H1 (cell line): Measurements from ENCODE around the gene MRAP2. TPM values are rescaled to one million over a fixed set of nuclear protein-coding genes. Genes with fewer than 3 reads are reported as not detected.

Source experiments
- CTCF ChIA-PET: fragments of 300-600 bp; sonication (Branson Sonifier 250); formaldehyde crosslinking; loops from one replicate; lab custom pipeline; 2021; ENCODE audit not compliant: partially characterized antibody; lab: Charles Lee
- POLR2A ChIA-PET: fragments of 300-600 bp; sonication (Branson Sonifier 250); formaldehyde crosslinking; loops from one replicate; lab custom pipeline; 2021; ENCODE audit warnings: inconsistent platforms; ENCODE audit not compliant: partially characterized antibody; lab: Charles Lee
- DNase-seq, 2 experiments: peaks; one replicate each; pipeline versions ENCODE4 v3.0.0 to v3.0.0-alpha.2; 2010 to 2022; ENCODE audit warnings: low spot score in 2 of 2, low read depth in 1 of 2, mixed read lengths in 1 of 2
- FAIRE-seq: peaks from 2 replicates; lab custom pipeline; 2011; peaks lifted over from hg19 to GRCh38; lab: Jason Lieb, UNC
- H2AFZ ChIP-seq: 2 replicates; pipeline ENCODE4 v1.8.1; 2012; ENCODE audit warnings: low read length, inconsistent platforms
- H2AK5ac ChIP-seq: 2 replicates; pipeline ENCODE4 v1.6.1; 2013; ENCODE audit warnings: low read depth, low read length
- H2BK120ac ChIP-seq: replicated peaks from 2 replicates; pipeline ENCODE3; 2013; ENCODE audit warnings: low read depth, low read length, inconsistent platforms
- H2BK12ac ChIP-seq: 2 replicates; pipeline ENCODE4 v1.6.1; 2013; ENCODE audit warnings: low read depth, low read length
- H2BK15ac ChIP-seq: 2 replicates; pipeline ENCODE4 v1.6.1; 2013; ENCODE audit warnings: low read length
- H2BK20ac ChIP-seq: 2 replicates; pipeline ENCODE4 v1.6.1; 2013; ENCODE audit warnings: low read length
- H2BK5ac ChIP-seq: 2 replicates; pipeline ENCODE4 v1.6.1; 2013; ENCODE audit warnings: low read depth, low read length
- H3K14ac ChIP-seq: 2 replicates; pipeline ENCODE4 v1.6.1; 2013; ENCODE audit warnings: inconsistent platforms; ENCODE audit not compliant: insufficient read length
- H3K18ac ChIP-seq: 2 replicates; pipeline ENCODE4 v1.6.1; 2013; ENCODE audit warnings: low read length; ENCODE audit errors: extremely low read depth
- H3K23ac ChIP-seq: 2 replicates; pipeline ENCODE4 v1.6.1; 2013; ENCODE audit warnings: inconsistent platforms; ENCODE audit not compliant: insufficient read length
- H3K23me2 ChIP-seq: 2 replicates; pipeline ENCODE4 v1.6.1; 2013; ENCODE audit warnings: low read depth, low read length
- H3K27ac ChIP-seq: 2 replicates; pipeline ENCODE4 v1.6.1; 2011; ENCODE audit warnings: low read depth, low read length, inconsistent platforms
- H3K27me3 ChIP-seq, 4 experiments: replicated peaks in 1 of 4; 1 replicate in 1 of 4; 2 replicates in 3 of 4; pipeline versions ENCODE4 v1.6.1 to v1.8.1; 2011 to 2013; ENCODE audit warnings: low read length in 3 of 4, mild to moderate bottlenecking in 3 of 4, inconsistent platforms in 2 of 4, mixed read lengths in 2 of 4, moderate library complexity in 1 of 4; ENCODE audit not compliant: control insufficient read depth in 3 of 4, insufficient read depth in 3 of 4; ENCODE audit errors: extremely low read depth in 1 of 4
- H3K36me3 ChIP-seq, 4 experiments: 2 replicates each; pipeline versions ENCODE4 v1.6.1 to v1.8.1; 2011 to 2013; ENCODE audit warnings: mild to moderate bottlenecking in 4 of 4, low read length in 3 of 4, moderate library complexity in 2 of 4, control low read depth in 1 of 4, inconsistent platforms in 1 of 4; ENCODE audit not compliant: insufficient read depth in 4 of 4, control insufficient read depth in 2 of 4
- H3K4ac ChIP-seq: replicated peaks from 2 replicates; pipeline ENCODE3; 2013; ENCODE audit warnings: low read length, low read depth, mixed read lengths, inconsistent platforms; ENCODE audit not compliant: insufficient read length
- H3K4me1 ChIP-seq, 4 experiments: replicated peaks in 1 of 4; 1 replicate in 1 of 4; 2 replicates in 3 of 4; pipeline versions ENCODE4 v1.6.1 to v1.8.1; 2011 to 2013; ENCODE audit warnings: low read length in 3 of 4, inconsistent platforms in 2 of 4, mixed read lengths in 1 of 4; ENCODE audit not compliant: insufficient read depth in 4 of 4, control insufficient read depth in 3 of 4
- H3K4me2 ChIP-seq, 2 experiments: 2 replicates each; pipeline versions ENCODE4 v1.6.1 to v1.8.1; 2011 to 2013; ENCODE audit warnings: low read depth in 2 of 2, low read length in 2 of 2, control low read depth in 1 of 2, inconsistent platforms in 1 of 2, mild to moderate bottlenecking in 1 of 2; ENCODE audit not compliant: insufficient read depth in 1 of 2
- H3K4me3 ChIP-seq, 4 experiments: fragments of 200-600, 300-600 bp in 1 of 4; sonication (generic), shearing (Covaris generic), sonication (Bioruptor Twin) in 1 of 4; 2 replicates each; pipeline versions ENCODE4 v1.5.1 to v1.8.1; 2011 to 2016; ENCODE audit warnings: low read length in 4 of 4, low read depth in 3 of 4, control low read depth in 2 of 4, inconsistent platforms in 2 of 4, mild to moderate bottlenecking in 2 of 4, mixed read lengths in 1 of 4, moderate library complexity in 1 of 4; ENCODE audit not compliant: insufficient read depth in 2 of 4; ENCODE audit errors: extremely low read depth in 1 of 4
- H3K56ac ChIP-seq: replicated peaks from 2 replicates; pipeline ENCODE3; 2013; ENCODE audit warnings: low read depth, mild to moderate bottlenecking, mixed read lengths, low read length, inconsistent platforms; ENCODE audit not compliant: insufficient read length
- H3K79me1 ChIP-seq: 2 replicates; pipeline ENCODE4 v1.6.1; 2013; ENCODE audit warnings: low read depth, low read length, control low read depth
- H3K79me2 ChIP-seq, 2 experiments: 2 replicates each; pipeline versions ENCODE4 v1.6.1 to v1.8.1; 2012 to 2013; ENCODE audit warnings: low read length in 2 of 2, mild to moderate bottlenecking in 2 of 2, inconsistent platforms in 1 of 2; ENCODE audit not compliant: insufficient read depth in 2 of 2, control insufficient read depth in 1 of 2
- H3K9ac ChIP-seq, 4 experiments: replicated peaks in 1 of 4; 1 replicate in 1 of 4; 2 replicates in 3 of 4; pipeline versions ENCODE4 v1.6.1 to v1.8.1; 2011 to 2013; ENCODE audit warnings: low read depth in 3 of 4, low read length in 3 of 4, control low read depth in 2 of 4, mild to moderate bottlenecking in 2 of 4, moderate library complexity in 2 of 4, inconsistent platforms in 1 of 4; ENCODE audit errors: extremely low read depth in 1 of 4
- H3K9me3 ChIP-seq, 2 experiments: 2 replicates each; pipeline versions ENCODE4 v1.6.1 to v1.8.1; 2012 to 2013; ENCODE audit warnings: mild to moderate bottlenecking in 2 of 2, moderate library complexity in 2 of 2, control low read depth in 1 of 2, inconsistent platforms in 1 of 2, low read depth in 1 of 2, low read length in 1 of 2, mixed read lengths in 1 of 2; ENCODE audit not compliant: insufficient read depth in 2 of 2
- H4K20me1 ChIP-seq, 2 experiments: replicated peaks in 1 of 2; 2 replicates each; pipeline versions ENCODE3 to v1.8.1; 2011 to 2013; ENCODE audit warnings: inconsistent platforms in 2 of 2, low read length in 2 of 2, mild to moderate bottlenecking in 1 of 2; ENCODE audit not compliant: insufficient read depth in 2 of 2, control insufficient read depth in 1 of 2
- H4K5ac ChIP-seq: 2 replicates; pipeline ENCODE4 v1.6.1; 2013; ENCODE audit warnings: low read length, low read depth, mixed read lengths, inconsistent platforms; ENCODE audit not compliant: insufficient read length
- H4K8ac ChIP-seq: 2 replicates; pipeline ENCODE4 v1.8.0; 2013; ENCODE audit warnings: mild to moderate bottlenecking, moderate library complexity, low read length, inconsistent platforms; ENCODE audit not compliant: insufficient read depth; ENCODE audit errors: extremely low read depth
- H4K91ac ChIP-seq: replicated peaks from 2 replicates; pipeline ENCODE3; 2013; ENCODE audit warnings: low read length, mixed read lengths, inconsistent platforms; ENCODE audit not compliant: insufficient read length
- ATF2 ChIP-seq: IDR thresholded peaks from 2 replicates; pipeline ENCODE4 v1.6.1; 2012; ENCODE audit warnings: low read length, inconsistent platforms
- CBX8 ChIP-seq: fragments of 300-800, 300-1000 bp; sonication (generic); IDR thresholded peaks from 2 replicates; pipeline ENCODE4 v1.7.1; 2016; ENCODE audit warnings: low read depth, low read length, borderline replicate concordance
- EP300 ChIP-seq, 2 experiments: IDR thresholded peaks; 1 replicate in 1 of 2; 2 replicates in 1 of 2; pipeline ENCODE4 v1.6.1; 2011 to 2012; ENCODE audit warnings: low read depth in 2 of 2, low read length in 2 of 2, mild to moderate bottlenecking in 2 of 2, borderline replicate concordance in 1 of 2, inconsistent platforms in 1 of 2, moderate library complexity in 1 of 2
- FOSL1 ChIP-seq: IDR thresholded peaks from 2 replicates; pipeline ENCODE4 v1.6.1; 2011; ENCODE audit warnings: mild to moderate bottlenecking, low read depth, low read length, moderate library complexity; ENCODE audit not compliant: insufficient read depth
- HDAC6 ChIP-seq: IDR thresholded peaks from one replicate; pipeline ENCODE4 v1.7.1; 2012; ENCODE audit warnings: low read depth, mild to moderate bottlenecking, inconsistent platforms, low read length, moderate library complexity
- KDM1A ChIP-seq: fragments of 200-600, 300-600 bp; sonication (generic); IDR thresholded peaks from 2 replicates; pipeline ENCODE4 v1.7.1; 2016; ENCODE audit warnings: mild to moderate bottlenecking, low read length, borderline replicate concordance
- NRF1 ChIP-seq: IDR thresholded peaks from 2 replicates; pipeline ENCODE4 v1.6.1; 2011; ENCODE audit warnings: mild to moderate bottlenecking, low read depth, low read length, improper control_type of control experiment
- POU5F1 ChIP-seq: IDR thresholded peaks from 2 replicates; pipeline ENCODE4 v1.6.1; 2011; ENCODE audit warnings: low read depth, mild to moderate bottlenecking, low read length, moderate library complexity
- SAP30 ChIP-seq: fragments of 300-600 bp; sonication (generic); IDR thresholded peaks from 2 replicates; pipeline ENCODE4 v1.7.1; 2012; ENCODE audit warnings: low read length, moderate library complexity, mild to moderate bottlenecking, inconsistent platforms; ENCODE audit not compliant: insufficient read depth, insufficient replicate concordance
- SP4 ChIP-seq: IDR thresholded peaks from 2 replicates; pipeline ENCODE4 v1.6.1; 2012; ENCODE audit warnings: low read length, inconsistent platforms
- TAF1 ChIP-seq: IDR thresholded peaks from 2 replicates; pipeline ENCODE4 v1.6.1; 2011; ENCODE audit warnings: mild to moderate bottlenecking, low read depth, low read length
- TAF7 ChIP-seq: optimal IDR thresholded peaks from 2 replicates; pipeline ENCODE3; 2011; ENCODE audit warnings: low read depth, mild to moderate bottlenecking, inconsistent platforms, low read length, moderate library complexity, borderline replicate concordance
- TEAD4 ChIP-seq: IDR thresholded peaks from 2 replicates; pipeline ENCODE4 v1.6.1; 2012; ENCODE audit warnings: low read depth, low read length, inconsistent platforms, mixed read lengths
- WGBS, 2 experiments: shearing (Covaris generic) in 1 of 2; methylation state at CpG; one replicate each; pipeline versions ENCODE4 v1.1.6 to v1.1.7; 2013 to 2015; ENCODE audit warnings: low lambda C conversion rate in 2 of 2, mixed read lengths in 2 of 2, inconsistent platforms in 1 of 2, low coverage in 1 of 2, missing lambda C conversion rate in 1 of 2; ENCODE audit not compliant: insufficient replicate concordance in 2 of 2, insufficient coverage in 1 of 2, insufficient read length in 1 of 2; ENCODE audit errors: extremely low coverage in 1 of 2, missing lambda C conversion rate in 1 of 2; 5-methylcytosine and 5-hydroxymethylcytosine counted together
- polyA plus RNA-seq, 7 experiments: library from polyadenylated mRNA; depleted of rRNA in 3 of 7; stranded (reverse) in 5 of 7; unstranded in 2 of 7; fragments of >200 nt in 5 of 7; fragments of 200-250 nt in 2 of 7; gene quantifications; 1 replicate in 5 of 7; 2 replicates in 1 of 7; 4 replicates in 1 of 7; pipeline versions ENCODE4 v1.2.1 to v1.2.3, GENCODE V29; 2011 to 2013; ENCODE audit warnings: missing spikeins in 2 of 7, mixed read lengths in 2 of 7
- total RNA-seq: library from RNA; stranded (reverse); fragmentation: NEBNext Ultra II Directional; extraction: Animal tissue kit (Norgen Biotek cat#: 25700); gene quantifications from 2 replicates; pipeline ENCODE4 v1.2.1, GENCODE V29; 2021

Gene MRAP2
- total and polyA plus RNA-seq, 2 of the 8 experiments (the other 6 are each of a cell fraction or from before 2014, with no cell fraction given) = 5.0 to 11.0 TPM

GRCh38 chr6:83984411-83984810 lies 49.2 kb upstream of the MRAP2 start:
- Histone ChIP-seq H3K14ac (no peak overlapping the region), H4K20me1 (no peaks in the 10 kb centered on the region), H2BK15ac (no peak overlapping the region), H3K27me3 (no peaks in the 10 kb centered on the region), H4K8ac (no peak overlapping the region), H3K4me1 (no peaks in the 10 kb centered on the region), H2BK5ac (no peak overlapping the region), H3K4me3 (no peak overlapping the region), H3K23me2 (no peaks in the 10 kb centered on the region), H2BK20ac (no peak overlapping the region), H3K23ac (no peak overlapping the region), H2AFZ (no peak overlapping the region), H3K18ac (no peak overlapping the region), H3K27ac (no peak overlapping the region), H4K5ac (no peak overlapping the region), H2BK120ac (no peak overlapping the region), H3K79me1 (no peaks in the 10 kb centered on the region), H3K4me2 (no peak overlapping the region), H3K36me3 (no peaks in the 10 kb centered on the region), H3K79me2 (no peaks in the 10 kb centered on the region), H3K56ac (no peak overlapping the region), H2AK5ac (no peak overlapping the region), H3K9ac (no peak overlapping the region), H3K4ac (no peak overlapping the region), H3K9me3 (peaks cover 0 to 4% of the 10 kb centered on the region in 2 experiments; a peak in 1 of 4 replicates), H4K91ac (no peak overlapping the region), H2BK12ac (no peak overlapping the region)
- POLR2A ChIA-PET = no interaction called here
- no peak for FAIRE-seq
- 93% methylated on average over 1 of the region's 1 CpG; no CpG with 5 or more reads in 1 of the 2 experiments for WGBS, 2 experiments
- CTCF ChIA-PET = interaction anchor here (0.9 kb wide), 1 partner anchor 164 kb away, joined by 3 read pairs; no protein-coding TSS in a partner anchor
- no peak for DNase-seq
- TF ChIP-seq TEAD4 = no peak
- TF ChIP-seq HDAC6 = no peak
- no peak for TF ChIP-seq TAF7
- no peak for TF ChIP-seq EP300 (IDR thresholded peaks at IDR 0.05; ENCODE audit: borderline replicate concordance in 1 of 2, low read depth in 2 of 2, low read length in 2 of 2)
- no peak for TF ChIP-seq POU5F1
- no peak for TF ChIP-seq NRF1
- TF ChIP-seq CBX8 = no peak
- no peak for TF ChIP-seq FOSL1
- no peak for TF ChIP-seq KDM1A
- no peak for TF ChIP-seq SP4
- no peak for TF ChIP-seq ATF2
- TF ChIP-seq SAP30 = no peak
- TF ChIP-seq TAF1 = no peak
